Kidney (tissue), 14 donors: ENCODE results near the gene POU4F1. TPM values are rescaled to one million over a fixed set of nuclear protein-coding genes. Genes with fewer than 3 reads are reported as not detected.

Experiments
- DNase-seq, 5 donors: peaks; one replicate each; pipeline ENCODE4 v3.0.0-alpha.2; 2013 to 2020
- FAIRE-seq: peaks from 2 replicates; lab custom pipeline; 2012; peaks lifted over from hg19 to GRCh38; lab: Jason Lieb, UNC
- H3K27ac ChIP-seq, 2 donors: one replicate each; pipeline ENCODE4 v1.7.0; 2013; ENCODE audit warnings: low read depth in 2 of 2, low read length in 2 of 2, inconsistent platforms in 1 of 2
- H3K27me3 ChIP-seq: one replicate; pipeline ENCODE4 v1.7.1; 2013; ENCODE audit warnings: low read length, inconsistent platforms; ENCODE audit not compliant: control insufficient read depth, insufficient read depth
- H3K36me3 ChIP-seq, 3 donors: one replicate each; pipeline versions ENCODE4 v1.7.0 to v1.7.1; 2013; ENCODE audit warnings: low read length in 3 of 3, control low read depth in 1 of 3, inconsistent platforms in 1 of 3; ENCODE audit not compliant: insufficient read depth in 3 of 3, control insufficient read depth in 2 of 3
- H3K4me1 ChIP-seq, 3 donors: one replicate each; pipeline versions ENCODE4 v1.7.0 to v1.7.1; 2013; ENCODE audit warnings: low read length in 3 of 3, inconsistent platforms in 1 of 3, low read depth in 1 of 3; ENCODE audit not compliant: control insufficient read depth in 2 of 3, insufficient read depth in 2 of 3
- H3K4me3 ChIP-seq, 3 donors: one replicate each; pipeline versions ENCODE4 v1.7.0 to v1.8.1; 2013; ENCODE audit warnings: low read length in 3 of 3, control low read depth in 1 of 3, inconsistent platforms in 1 of 3
- H3K9ac ChIP-seq, 3 donors: one replicate each; pipeline versions ENCODE4 v1.7.0 to v1.7.1; 2013; ENCODE audit warnings: low read length in 3 of 3, control low read depth in 1 of 3, inconsistent platforms in 1 of 3
- H3K9me3 ChIP-seq, 3 donors: one replicate each; pipeline versions ENCODE4 v1.7.0 to v1.7.1; 2013; ENCODE audit warnings: low read length in 3 of 3, control low read depth in 1 of 3, inconsistent platforms in 1 of 3; ENCODE audit not compliant: control insufficient read depth in 2 of 3, insufficient read depth in 1 of 3
- intact Hi-C: fragments of 100-400 bp; cut with DNase I; formaldehyde crosslinking; loops from one replicate; pipeline ENCODE4 v1.11.1; 2022
- polyA plus RNA-seq: library from polyadenylated mRNA; stranded (reverse); fragments of 350-450 nt; fragmentation: Illumina TruSeq; extraction: RNeasy Lipid Tissue Mini Kit (QIAGEN cat#74804); gene quantifications from one replicate; pipeline ENCODE4 v1.2.3, GENCODE V29; 2014; ENCODE audit warnings: low read depth, low replicate concordance; ENCODE audit not compliant: insufficient read depth
- total RNA-seq: library from RNA; stranded (reverse); fragmentation: NEBNext Ultra II Directional; extraction: Animal tissue kit (Norgen Biotek cat#: 25700); gene quantifications from one replicate; pipeline ENCODE4 v1.2.1, GENCODE V29; 2021
- TF ChIP-seq, protein P1 (sequence below): IDR thresholded peaks from 3 replicates; pipeline ENCODE4 v1.5.1; 2012; ENCODE audit warnings: mild to moderate bottlenecking, moderate library complexity, borderline replicate concordance; ENCODE audit not compliant: insufficient read depth; ENCODE audit errors: extremely low read depth
- donor health status: control.
- donor health status: control.
- donor health status: control.
- donor health status: control.
- donor health status: control.
- donor health status: DM: yes; HTN: yes; CAD: no.
- donor health status: Normal renal cell carcinoma (clear cell type).

The POU4F1 gene
- total and polyA plus RNA-seq, 2 donors from 2014 or later: not detected

DNA sequence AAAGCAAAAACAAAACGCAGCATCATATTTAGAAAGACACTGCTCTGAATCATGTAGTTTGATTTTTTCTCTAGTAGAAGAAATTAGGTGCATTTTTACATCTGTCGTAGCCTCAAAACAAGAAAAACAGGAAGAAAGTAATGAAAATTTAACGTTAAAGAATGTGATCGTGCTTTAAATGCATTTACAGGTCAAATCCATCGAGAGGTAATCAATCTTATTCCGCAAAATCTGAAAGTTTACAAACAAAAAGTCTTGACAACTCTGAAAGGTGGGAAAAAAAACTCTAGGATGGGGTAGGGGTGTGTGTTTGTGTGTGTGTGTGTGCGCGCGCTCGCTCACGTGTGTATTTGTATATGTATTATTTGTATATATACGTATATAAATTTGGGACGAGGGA lies 10.2 kb downstream of the POU4F1 start:
- no peak for DNase-seq
- Histone ChIP-seq H3K9ac (no peak overlapping the region), H3K9me3 (no peaks in the 10 kb centered on the region), H3K4me3 (no peak overlapping the region), H3K27ac (no peak overlapping the region), H3K4me1 (no peaks in the 10 kb centered on the region), H3K36me3 (no peaks in the 10 kb centered on the region), H3K27me3 (peaks cover 72% of the 10 kb centered on the region)
- intact Hi-C loops: no loop called here
- no peak for FAIRE-seq
- TF ChIP-seq, protein P1, sequence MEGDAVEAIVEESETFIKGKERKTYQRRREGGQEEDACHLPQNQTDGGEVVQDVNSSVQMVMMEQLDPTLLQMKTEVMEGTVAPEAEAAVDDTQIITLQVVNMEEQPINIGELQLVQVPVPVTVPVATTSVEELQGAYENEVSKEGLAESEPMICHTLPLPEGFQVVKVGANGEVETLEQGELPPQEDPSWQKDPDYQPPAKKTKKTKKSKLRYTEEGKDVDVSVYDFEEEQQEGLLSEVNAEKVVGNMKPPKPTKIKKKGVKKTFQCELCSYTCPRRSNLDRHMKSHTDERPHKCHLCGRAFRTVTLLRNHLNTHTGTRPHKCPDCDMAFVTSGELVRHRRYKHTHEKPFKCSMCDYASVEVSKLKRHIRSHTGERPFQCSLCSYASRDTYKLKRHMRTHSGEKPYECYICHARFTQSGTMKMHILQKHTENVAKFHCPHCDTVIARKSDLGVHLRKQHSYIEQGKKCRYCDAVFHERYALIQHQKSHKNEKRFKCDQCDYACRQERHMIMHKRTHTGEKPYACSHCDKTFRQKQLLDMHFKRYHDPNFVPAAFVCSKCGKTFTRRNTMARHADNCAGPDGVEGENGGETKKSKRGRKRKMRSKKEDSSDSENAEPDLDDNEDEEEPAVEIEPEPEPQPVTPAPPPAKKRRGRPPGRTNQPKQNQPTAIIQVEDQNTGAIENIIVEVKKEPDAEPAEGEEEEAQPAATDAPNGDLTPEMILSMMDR: no peak

DNA sequence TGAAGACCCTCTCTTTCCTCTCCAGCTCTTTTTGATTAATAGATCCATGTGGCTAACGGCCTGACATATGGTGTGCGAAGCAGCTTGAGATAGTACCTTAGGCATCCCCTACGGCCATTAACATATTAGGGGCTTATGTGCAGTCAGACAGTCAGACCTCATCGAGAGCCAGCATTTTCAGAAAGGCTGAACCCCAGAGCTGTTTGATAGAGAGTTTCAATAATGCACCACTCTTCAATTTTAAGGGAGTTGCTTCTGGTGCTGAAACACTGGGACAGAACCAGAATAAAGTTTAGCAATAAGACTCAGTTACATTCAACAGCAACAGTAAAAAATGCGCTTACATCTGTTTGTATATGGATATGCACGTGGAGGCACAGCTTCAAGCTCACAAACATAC lies 10.8 kb downstream of the POU4F1 start:
- H3K4me1 ChIP-seq: no peaks in the 10 kb centered on the region
- no peak for FAIRE-seq
- intact Hi-C loops: no loop called here

DNA sequence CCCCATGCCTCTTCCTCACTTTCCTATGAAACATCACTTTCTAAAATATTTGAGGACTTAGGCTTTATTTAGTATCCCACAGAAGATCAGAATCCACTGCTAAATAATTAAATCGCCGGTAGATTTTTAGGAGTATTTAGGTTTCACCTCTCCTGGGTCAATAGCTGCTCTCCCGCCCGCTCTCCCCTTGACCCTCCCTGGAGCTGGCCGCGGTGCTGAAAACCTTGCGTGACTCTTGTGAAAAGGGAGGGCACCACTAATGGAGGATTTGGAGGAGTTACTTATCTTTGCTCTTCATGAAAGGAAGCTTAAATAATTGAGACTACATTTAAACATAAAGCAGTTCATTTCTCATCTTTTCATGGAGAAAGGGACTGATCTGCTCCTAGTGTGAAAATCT lies 14.1 kb downstream of the POU4F1 start:
- H3K27ac ChIP-seq: no peak overlapping the region
- H3K4me3 ChIP-seq: no peak overlapping the region
- no peaks in the 10 kb centered on the region for H3K4me1 ChIP-seq
- no peaks in the 10 kb centered on the region for H3K9me3 ChIP-seq
- TF ChIP-seq, protein P1: no peak
- intact Hi-C loops: no loop called here
- peak in 3 of 5 donors; percentile 52 to 90 (median 78) for DNase-seq
- H3K27me3 ChIP-seq: peaks cover 64% of the 10 kb centered on the region
- FAIRE-seq: no peak
- H3K9ac ChIP-seq: no peak overlapping the region
- no peaks in the 10 kb centered on the region for H3K36me3 ChIP-seq

More for the DNA sequence above, 10.8 kb downstream of the POU4F1 start:
- H3K27me3 ChIP-seq: peaks cover 71% of the 10 kb centered on the region
- no peaks in the 10 kb centered on the region for H3K9me3 ChIP-seq
- no peak overlapping the region for H3K9ac ChIP-seq
- DNase-seq: no peak
- no peak overlapping the region for H3K4me3 ChIP-seq
- TF ChIP-seq, protein P1: no peak
- H3K36me3 ChIP-seq: no peaks in the 10 kb centered on the region
- H3K27ac ChIP-seq: no peak overlapping the region

DNA sequence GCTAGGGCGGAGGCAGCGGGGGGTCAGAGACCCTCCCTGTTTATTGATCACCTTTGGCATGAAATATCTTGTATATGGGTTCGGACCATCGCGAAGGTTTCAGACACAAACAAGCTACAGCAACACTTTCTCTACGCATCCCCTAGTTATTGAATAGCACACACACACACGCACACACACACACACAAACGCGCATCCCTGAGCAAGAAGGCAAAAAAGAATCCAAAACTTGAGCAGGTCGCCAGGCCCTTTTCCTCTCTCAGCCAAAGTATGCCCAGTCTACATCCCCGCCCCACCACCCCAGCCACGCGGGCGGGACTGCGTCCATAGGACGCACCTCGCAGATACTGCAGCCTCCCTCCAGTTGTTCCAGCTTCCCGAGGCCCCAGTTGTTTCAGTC lies 16.0 kb downstream of the POU4F1 start:
- no peak overlapping the region for H3K4me3 ChIP-seq
- no peaks in the 10 kb centered on the region for H3K4me1 ChIP-seq
- H3K9ac ChIP-seq: no peak overlapping the region
- FAIRE-seq (no peak), DNase-seq (no peak)
- TF ChIP-seq, protein P1: no peak
- peaks cover 49% of the 10 kb centered on the region for H3K27me3 ChIP-seq
- H3K36me3 ChIP-seq: no peaks in the 10 kb centered on the region
- no peaks in the 10 kb centered on the region for H3K9me3 ChIP-seq
- H3K27ac ChIP-seq: no peak overlapping the region
- intact Hi-C loops: no loop called here
